Measurements from ENCODE around the gene SLC4A5.

DNA sequence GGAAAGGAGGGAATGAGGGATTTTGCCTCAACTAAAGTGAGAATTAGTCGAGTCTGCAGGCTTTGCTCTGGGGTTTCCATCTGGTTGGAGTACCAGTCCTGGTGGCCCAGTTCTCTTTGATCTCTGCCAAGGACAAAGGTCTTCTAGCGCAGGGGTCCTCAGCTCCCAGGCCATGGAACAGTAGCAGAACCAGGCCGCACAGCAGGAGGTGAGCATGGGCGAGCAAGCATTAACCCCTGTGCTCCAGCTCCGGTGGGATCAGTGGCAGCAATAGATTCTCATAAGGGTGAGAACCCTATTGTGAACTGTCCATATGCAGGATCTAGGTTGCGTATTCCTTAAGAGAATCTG lies 120.9 kb downstream of the SLC4A5 start:
- TF ChIP-seq CTCF (IDR thresholded peaks at IDR 0.05) = no peak
- TF ChIP-seq USF2 (IDR thresholded peaks at IDR 0.05; ENCODE audit: borderline replicate concordance, low read depth, low read length) = no peak
- TF ChIP-seq IRF3 (IDR thresholded peaks at IDR 0.05; ENCODE audit: low read depth, low read length) = no peak
- no peak for TF ChIP-seq MAX (IDR thresholded peaks at IDR 0.05; ENCODE audit: low read depth)
- TF ChIP-seq RFX5 (IDR thresholded peaks at IDR 0.05; ENCODE audit: low read length) = no peak
- no peak; the same call in 1 of the 2 replicates for TF ChIP-seq POLR2AphosphoS5 (IDR thresholded peaks at IDR 0.05; ENCODE audit: low read depth, low read length)
- TF ChIP-seq JUND (IDR thresholded peaks at IDR 0.05) = no peak
- no peak for TF ChIP-seq EZH2phosphoT487 (IDR thresholded peaks at IDR 0.05; ENCODE audit: borderline replicate concordance, low read depth)
- TF ChIP-seq TAF1 (IDR thresholded peaks at IDR 0.05; ENCODE audit: borderline replicate concordance, low read depth, low read length) = no peak
